ENCODE data around the gene RFX2.
"Not testable (repeated sequence)": the region's sequence is repeated elsewhere in the genome, so short reads cannot be mapped to it uniquely, and the experiment has no call there.

The RFX2 gene

GRCh38 chr19:5993648-5994358 lies 116.5 kb downstream of the RFX2 start:
- in situ Hi-C loops (cut with MboI; ENCODE audit: low sequenced_read_pairs), result no loop called here

- in situ Hi-C loops (cut with MboI; ENCODE audit: low sequenced_read_pairs), result no loop called here
Measured at GRCh38 chr19:5993201-5993600, 117.1 kb downstream of the RFX2 start.

- in situ Hi-C loops (cut with MboI; ENCODE audit: low sequenced_read_pairs), result no loop called here
Measured at GRCh38 chr19:5992756-5993155, 117.5 kb downstream of the RFX2 start.

GRCh38 chr19:5991244-5991838 lies 119.0 kb downstream of the RFX2 start:
- in situ Hi-C loops (cut with MboI; ENCODE audit: low sequenced_read_pairs), result no loop called here

GRCh38 chr19:5990289-5990797 lies 120.0 kb downstream of the RFX2 start:
- in situ Hi-C loops (cut with MboI; ENCODE audit: low sequenced_read_pairs), result no loop called here

GRCh38 chr19:5989388-5990074 lies 120.8 kb downstream of the RFX2 start:
- in situ Hi-C loops (cut with MboI; ENCODE audit: low sequenced_read_pairs), result no loop called here

- in situ Hi-C loops (cut with MboI; ENCODE audit: low sequenced_read_pairs), result no loop called here
Measured at GRCh38 chr19:5988517-5989387, 121.5 kb downstream of the RFX2 start.

- in situ Hi-C loops (cut with MboI; ENCODE audit: low sequenced_read_pairs), result no loop called here
Measured at GRCh38 chr19:5987077-5987818, 123.1 kb downstream of the RFX2 start.

GRCh38 chr19:5985837-5986236 lies 124.5 kb downstream of the RFX2 start:
- in situ Hi-C loops (cut with MboI; ENCODE audit: low sequenced_read_pairs), result not testable (repeated sequence)

- in situ Hi-C loops (cut with MboI; ENCODE audit: low sequenced_read_pairs), result no loop called here
Measured at GRCh38 chr19:5985098-5985783, 125.1 kb downstream of the RFX2 start.

- in situ Hi-C loops (cut with MboI; ENCODE audit: low sequenced_read_pairs), result no loop called here
Measured at GRCh38 chr19:5984600-5984999, 125.7 kb downstream of the RFX2 start.

GRCh38 chr19:5983367-5983955 lies 126.8 kb downstream of the RFX2 start:
- in situ Hi-C loops (cut with MboI; ENCODE audit: low sequenced_read_pairs), result no loop called here

GRCh38 chr19:5978606-5979552 lies 131.4 kb downstream of the RFX2 start:
- in situ Hi-C loops (cut with MboI; ENCODE audit: low sequenced_read_pairs), result no loop called here

GRCh38 chr19:5977785-5978605 lies 132.3 kb downstream of the RFX2 start, which contains the start of gene RANBP3:
Gene RANBP3, minus strand, starts transcription at chr19:5978140. Its CDS starts 58 bp downstream, at chr19:5978082.
- in situ Hi-C loops (cut with MboI; ENCODE audit: low sequenced_read_pairs), result no loop called here

GRCh38 chr19:5977222-5977784 lies 133.0 kb downstream of the RFX2 start:
- in situ Hi-C loops (cut with MboI; ENCODE audit: low sequenced_read_pairs), result no loop called here

GRCh38 chr19:5976768-5977167 lies 133.5 kb downstream of the RFX2 start:
- in situ Hi-C loops (cut with MboI; ENCODE audit: low sequenced_read_pairs), result no loop called here

GRCh38 chr19:5975388-5975728 lies 134.9 kb downstream of the RFX2 start:
- in situ Hi-C loops (cut with MboI; ENCODE audit: low sequenced_read_pairs), result no loop called here
